KOPT-K1 (cell line): ENCODE results near the gene RRBP1.

Experiments used
- H3K27ac ChIP-seq: fragments of 200-600 bp; sonication (generic); 2 replicates; pipeline ENCODE4 v1.5.1; 2016; ENCODE audit warnings: antibody characterized with exemption, mild to moderate bottlenecking, low read depth, low read length; ENCODE audit not compliant: poor library complexity, severe bottlenecking
- H3K36me3 ChIP-seq: fragments of 200-600 bp; sonication (generic); 2 replicates; pipeline ENCODE4 v1.5.1; 2017; ENCODE audit warnings: antibody characterized with exemption, mild to moderate bottlenecking, low read length, moderate library complexity; ENCODE audit not compliant: insufficient read depth
- H3K9me3 ChIP-seq: fragments of 200-600 bp; sonication (generic); 2 replicates; pipeline ENCODE4 v1.5.1; 2017; ENCODE audit warnings: antibody characterized with exemption, low read length, mild to moderate bottlenecking; ENCODE audit not compliant: insufficient read depth, poor library complexity, severe bottlenecking

The RRBP1 gene

GRCh38 chr20:17679941-17680835 lies 1.9 kb downstream of the RRBP1 start:
- peaks cover 5% of the 10 kb centered on the region; the same call in 1 of the 2 replicates for H3K36me3 ChIP-seq
- H3K9me3 ChIP-seq: no peaks in the 10 kb centered on the region
- H3K27ac ChIP-seq: no peak overlapping the region

- Histone ChIP-seq H3K27ac (no peak overlapping the region), H3K36me3 (peaks cover 5% of the 10 kb centered on the region; the same call in 1 of the 2 replicates), H3K9me3 (no peaks in the 10 kb centered on the region)
These were observed 3.2 kb downstream of the RRBP1 start for GRCh38 chr20:17678886-17679285.

GRCh38 chr20:17678295-17678694 lies 3.7 kb downstream of the RRBP1 start:
- Histone ChIP-seq H3K36me3 (peaks cover 5% of the 10 kb centered on the region; the same call in 1 of the 2 replicates), H3K9me3 (no peaks in the 10 kb centered on the region), H3K27ac (no peak overlapping the region)

GRCh38 chr20:17676942-17677341 lies 5.1 kb downstream of the RRBP1 start:
- Histone ChIP-seq H3K9me3 (no peaks in the 10 kb centered on the region), H3K36me3 (peaks cover 5% of the 10 kb centered on the region; the same call in 1 of the 2 replicates), H3K27ac (no peak overlapping the region)

- H3K9me3 ChIP-seq: no peaks in the 10 kb centered on the region
- H3K36me3 ChIP-seq: peaks cover 5% of the 10 kb centered on the region; the same call in 1 of the 2 replicates
- no peak overlapping the region for H3K27ac ChIP-seq
These were observed 5.7 kb downstream of the RRBP1 start for GRCh38 chr20:17676378-17676759.

GRCh38 chr20:17675519-17676377 lies 6.3 kb downstream of the RRBP1 start:
- Histone ChIP-seq H3K36me3 (peaks cover 5% of the 10 kb centered on the region; the same call in 1 of the 2 replicates), H3K9me3 (no peaks in the 10 kb centered on the region), H3K27ac (no peak overlapping the region)

GRCh38 chr20:17674722-17675518 lies 7.1 kb downstream of the RRBP1 start:
- no peaks in the 10 kb centered on the region for H3K9me3 ChIP-seq
- H3K36me3 ChIP-seq: peaks cover 5% of the 10 kb centered on the region; the same call in 1 of the 2 replicates
- no peak overlapping the region for H3K27ac ChIP-seq

- Histone ChIP-seq H3K36me3 (peaks cover 10% of the 10 kb centered on the region; the same call in 1 of the 2 replicates), H3K9me3 (no peaks in the 10 kb centered on the region), H3K27ac (no peak overlapping the region)
These were observed 9.0 kb downstream of the RRBP1 start for GRCh38 chr20:17673084-17673483.

- Histone ChIP-seq H3K27ac (no peak overlapping the region), H3K9me3 (no peaks in the 10 kb centered on the region), H3K36me3 (peaks cover 10% of the 10 kb centered on the region; the same call in 1 of the 2 replicates)
These were observed 10.5 kb downstream of the RRBP1 start for GRCh38 chr20:17671565-17671964.

- Histone ChIP-seq H3K27ac (no peak overlapping the region), H3K36me3 (peaks cover 9% of the 10 kb centered on the region; the same call in 1 of the 2 replicates)
These were observed 11.0 kb downstream of the RRBP1 start for GRCh38 chr20:17671011-17671410.

GRCh38 chr20:17669306-17669931 lies 12.6 kb downstream of the RRBP1 start:
- no peak overlapping the region for H3K27ac ChIP-seq
- peaks cover 5% of the 10 kb centered on the region; the same call in 1 of the 2 replicates for H3K36me3 ChIP-seq
- no peaks in the 10 kb centered on the region for H3K9me3 ChIP-seq

More at GRCh38 chr20:17671011-17671410, 11.0 kb downstream of the RRBP1 start:
- no peaks in the 10 kb centered on the region for H3K9me3 ChIP-seq

- no peak overlapping the region for H3K27ac ChIP-seq
- peaks cover 5% of the 10 kb centered on the region; the same call in 1 of the 2 replicates for H3K36me3 ChIP-seq
- H3K9me3 ChIP-seq: no peaks in the 10 kb centered on the region
These were observed 13.6 kb downstream of the RRBP1 start for GRCh38 chr20:17668432-17668831.

- Histone ChIP-seq H3K36me3 (peaks cover 5% of the 10 kb centered on the region; the same call in 1 of the 2 replicates), H3K9me3 (no peaks in the 10 kb centered on the region), H3K27ac (no peak overlapping the region)
These were observed 14.6 kb downstream of the RRBP1 start for GRCh38 chr20:17667445-17667844.

- Histone ChIP-seq H3K9me3 (no peaks in the 10 kb centered on the region), H3K36me3 (peaks cover 5% of the 10 kb centered on the region; the same call in 1 of the 2 replicates), H3K27ac (peak overlapping the region; percentile 37)
These were observed 15.6 kb downstream of the RRBP1 start for GRCh38 chr20:17666481-17666880.
